GOT3 (cell line): Measurements from ENCODE around the gene CD79A.
"Not testable (repeated sequence)": the region's sequence is repeated elsewhere in the genome, so short reads cannot be mapped to it uniquely, and the experiment has no call there.

Experiments used
- DNase-seq: peaks from one replicate; lab custom pipeline; 2025; ENCODE audit warnings: mixed read lengths; lab: John Stamatoyannopoulos, UW

The CD79A gene

DNA sequence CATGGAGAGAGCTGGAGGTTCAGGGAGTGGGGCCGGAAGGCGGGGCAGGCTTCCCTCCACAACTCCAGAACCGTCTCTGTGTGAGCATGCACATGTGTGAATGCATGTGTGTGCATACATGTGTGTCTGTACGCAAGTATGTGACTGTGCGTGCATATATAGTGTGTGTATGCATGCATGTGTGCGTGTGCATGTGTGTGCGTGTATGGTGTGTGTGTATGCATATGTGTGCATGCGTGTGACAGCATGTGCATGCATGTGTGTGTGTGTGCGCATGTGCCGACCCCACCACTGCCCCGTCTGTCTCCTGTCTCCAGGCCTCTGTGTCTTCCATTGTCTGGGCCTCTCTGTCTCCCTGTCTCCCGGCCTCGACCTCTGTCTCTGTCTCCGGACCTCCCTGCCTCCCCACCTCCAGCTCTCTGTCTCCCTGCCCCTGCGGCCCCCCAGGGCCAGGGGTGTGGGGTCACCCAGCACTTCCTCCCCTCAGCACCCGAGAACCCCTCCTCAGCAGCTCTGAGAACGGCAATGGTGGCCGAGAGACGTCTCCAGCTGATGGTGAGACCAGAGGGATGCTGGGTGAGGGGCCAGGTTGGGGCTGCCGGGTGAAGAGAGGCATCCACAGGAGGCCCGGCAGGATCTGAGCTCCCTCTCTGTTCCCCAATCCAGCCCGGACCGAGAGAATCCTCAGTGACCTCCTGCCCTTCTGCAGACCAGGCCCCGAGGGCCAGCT lies 28.4 kb downstream of the CD79A start:
- DNase-seq: no peak

DNA sequence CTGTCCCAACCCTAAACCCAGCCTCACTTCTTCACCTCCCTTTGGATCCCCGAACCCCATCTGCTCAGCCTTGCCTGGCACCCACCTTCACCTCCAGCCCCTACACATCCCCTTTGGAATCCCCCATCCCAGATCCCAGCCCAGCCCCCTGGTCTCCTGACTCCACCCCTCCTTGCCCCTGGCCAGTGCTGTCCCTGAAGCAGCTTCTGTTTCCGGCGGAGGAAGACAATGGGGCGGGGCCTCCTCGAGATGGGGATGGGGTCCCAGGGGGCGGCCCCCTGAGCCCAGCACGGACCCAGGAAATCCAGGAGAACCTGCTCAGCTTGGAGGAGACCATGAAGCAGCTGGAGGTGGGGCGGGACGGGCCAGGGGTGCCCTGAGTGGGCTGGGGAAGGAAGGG lies 29.2 kb downstream of the CD79A start:
- DNase-seq: no peak

DNA sequence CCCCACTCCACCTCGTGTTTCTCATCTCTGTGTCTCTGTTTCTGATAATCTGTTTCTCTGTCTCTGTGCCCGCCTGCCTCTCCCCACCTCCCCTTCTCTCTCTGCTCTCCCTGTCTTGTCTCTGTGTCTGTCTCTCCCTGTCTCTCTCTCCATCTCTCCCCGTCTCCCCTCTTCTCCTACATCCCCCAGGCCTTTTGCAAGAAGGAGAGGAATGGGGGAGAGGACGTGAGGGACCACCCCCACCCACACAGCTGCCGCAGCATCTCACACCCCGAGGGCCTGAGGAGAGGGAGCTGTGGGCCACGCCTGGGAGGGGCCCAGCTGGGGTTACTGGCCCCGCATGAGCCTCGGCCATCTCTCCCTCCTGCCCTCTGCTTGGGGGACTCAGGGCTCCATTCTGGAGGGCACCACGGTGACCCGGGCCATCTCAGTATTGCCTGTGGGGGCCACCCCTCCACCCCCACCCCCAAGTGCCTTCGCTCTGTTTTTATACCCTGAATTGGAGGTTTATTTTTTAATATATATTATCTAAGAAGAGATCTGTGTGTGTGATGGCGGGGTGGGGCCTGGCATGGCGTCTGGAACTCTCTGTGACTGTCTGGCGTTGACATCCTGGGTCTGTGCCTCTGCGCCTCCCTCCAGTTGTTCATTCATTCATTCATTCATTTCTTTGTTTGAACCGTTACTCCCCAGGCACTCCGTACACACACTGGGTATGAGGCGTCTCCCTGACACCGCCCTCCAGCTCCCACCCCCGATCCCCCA lies 30.0 kb downstream of the CD79A start:
- DNase-seq: no peak

DNA sequence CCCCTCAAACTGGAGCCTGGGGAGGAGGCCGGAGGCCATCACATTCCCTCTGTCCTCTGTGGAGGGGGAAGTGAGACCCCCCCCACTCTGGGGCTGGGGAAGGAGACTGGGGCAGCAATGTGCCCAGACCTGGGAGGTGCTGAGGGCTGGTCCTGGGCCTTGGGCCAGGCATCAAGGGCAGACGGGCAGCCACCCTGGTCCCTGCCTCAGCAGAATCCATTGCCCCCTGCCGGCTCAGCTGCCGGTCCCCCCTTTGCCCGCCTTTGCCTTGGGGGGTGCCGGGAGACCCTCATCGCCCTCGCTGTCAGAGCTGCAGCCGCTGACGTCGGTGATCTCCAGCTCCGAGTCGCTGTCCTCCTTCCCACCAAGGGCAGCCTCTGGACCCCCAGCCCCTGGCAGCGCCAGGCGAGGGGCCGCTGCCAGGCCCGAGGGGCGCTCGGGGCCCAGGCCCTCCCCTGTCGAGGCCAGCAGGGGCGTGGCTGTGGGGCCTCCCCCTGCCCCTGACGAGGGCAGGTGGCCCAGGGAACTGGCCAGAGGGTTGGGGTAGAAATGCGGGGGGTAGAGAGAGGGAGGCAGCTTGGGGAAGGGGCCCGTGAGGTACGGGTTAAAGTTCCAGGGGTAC lies 31.0 kb downstream of the CD79A start:
- no peak for DNase-seq

DNA sequence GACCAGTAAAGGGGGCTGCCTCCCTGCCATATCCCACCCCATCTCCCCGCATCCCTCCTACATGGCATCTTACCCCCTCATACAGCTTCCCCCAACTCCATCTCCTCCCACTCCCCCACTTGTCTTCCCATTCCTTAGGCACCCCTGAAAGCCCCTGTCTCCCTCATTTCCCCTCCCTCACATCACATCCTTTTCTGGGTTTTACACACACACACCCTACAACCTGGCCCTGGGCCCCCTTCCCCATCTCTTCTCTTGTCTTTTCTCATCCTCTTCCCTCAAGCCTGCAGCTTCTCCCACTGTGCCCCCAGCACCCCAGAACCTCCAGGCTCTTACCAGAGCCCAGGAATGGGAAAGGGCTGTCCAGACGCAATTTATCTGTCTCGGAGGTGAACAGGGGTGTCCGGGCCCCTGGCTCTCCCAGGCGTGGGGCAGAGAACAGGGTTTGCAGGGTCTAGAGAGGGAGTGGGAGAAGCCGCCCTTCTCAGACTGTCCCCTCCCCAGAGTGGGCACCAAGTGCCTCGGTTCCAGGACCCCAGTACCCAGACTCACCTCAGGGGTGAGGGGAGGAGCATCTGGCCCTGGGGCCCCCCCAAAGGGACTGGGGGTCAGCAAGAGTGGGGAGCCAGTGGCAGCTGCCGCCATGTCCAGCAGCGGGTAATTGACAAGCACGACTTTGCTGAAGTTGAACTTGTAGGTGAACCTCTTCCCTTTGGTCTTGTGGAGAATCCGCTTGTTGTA lies 31.8 kb downstream of the CD79A start:
- DNase-seq: no peak

DNA sequence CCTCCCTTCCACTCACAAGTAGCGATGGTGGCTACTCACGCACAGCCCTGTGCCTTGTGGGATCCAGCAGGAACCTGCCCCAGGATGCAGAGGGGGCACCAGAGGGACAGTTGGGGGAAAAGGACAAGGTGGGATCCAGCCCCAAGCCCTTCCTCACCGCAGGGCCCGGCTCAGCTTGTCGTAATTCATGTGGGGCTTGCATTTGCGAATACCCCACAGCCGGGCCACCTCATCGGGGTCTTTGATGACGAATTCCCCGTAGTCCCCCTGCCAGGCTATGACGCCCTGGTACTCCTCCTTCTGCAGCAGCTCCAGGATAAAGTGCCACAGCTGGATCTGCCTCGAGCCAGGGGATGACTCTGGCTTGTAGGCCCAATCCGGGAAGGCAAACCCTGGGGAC lies 32.6 kb downstream of the CD79A start:
- no peak for DNase-seq

DNA sequence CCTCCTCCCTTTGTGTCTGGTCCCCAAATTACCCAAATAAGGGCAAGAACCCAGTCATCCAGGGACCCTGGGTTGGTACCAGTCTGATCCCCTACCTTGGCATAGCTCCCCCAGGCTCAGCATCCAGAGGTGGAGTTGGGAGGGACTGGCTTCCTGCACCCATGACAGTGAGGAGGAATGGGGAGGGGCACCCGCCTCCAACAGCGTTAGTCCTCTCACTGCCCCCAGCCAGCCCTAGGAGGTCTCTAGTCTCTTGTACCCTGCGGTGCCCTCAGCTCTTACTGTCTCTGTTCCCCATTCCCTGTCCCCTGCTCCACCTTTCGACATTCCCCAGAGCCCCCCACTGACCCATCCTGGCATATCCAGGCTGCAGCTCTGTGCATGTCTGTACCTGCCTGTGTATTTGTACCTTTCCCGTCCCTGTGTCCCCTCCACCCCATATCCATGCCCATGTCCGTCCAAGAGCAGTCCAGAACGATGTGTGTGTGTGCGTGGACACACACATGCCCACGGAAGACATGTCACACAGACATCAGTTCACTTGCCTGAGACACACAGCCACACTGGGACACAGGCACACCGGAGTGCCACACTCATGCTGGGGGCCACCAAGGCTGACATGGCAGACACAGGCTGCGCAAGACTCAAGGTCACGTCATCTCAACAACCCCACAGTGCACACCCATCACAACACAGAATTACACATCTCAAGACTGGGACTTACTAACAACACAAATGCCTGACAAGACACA lies 33.3 kb downstream of the CD79A start:
- no peak for DNase-seq

DNA sequence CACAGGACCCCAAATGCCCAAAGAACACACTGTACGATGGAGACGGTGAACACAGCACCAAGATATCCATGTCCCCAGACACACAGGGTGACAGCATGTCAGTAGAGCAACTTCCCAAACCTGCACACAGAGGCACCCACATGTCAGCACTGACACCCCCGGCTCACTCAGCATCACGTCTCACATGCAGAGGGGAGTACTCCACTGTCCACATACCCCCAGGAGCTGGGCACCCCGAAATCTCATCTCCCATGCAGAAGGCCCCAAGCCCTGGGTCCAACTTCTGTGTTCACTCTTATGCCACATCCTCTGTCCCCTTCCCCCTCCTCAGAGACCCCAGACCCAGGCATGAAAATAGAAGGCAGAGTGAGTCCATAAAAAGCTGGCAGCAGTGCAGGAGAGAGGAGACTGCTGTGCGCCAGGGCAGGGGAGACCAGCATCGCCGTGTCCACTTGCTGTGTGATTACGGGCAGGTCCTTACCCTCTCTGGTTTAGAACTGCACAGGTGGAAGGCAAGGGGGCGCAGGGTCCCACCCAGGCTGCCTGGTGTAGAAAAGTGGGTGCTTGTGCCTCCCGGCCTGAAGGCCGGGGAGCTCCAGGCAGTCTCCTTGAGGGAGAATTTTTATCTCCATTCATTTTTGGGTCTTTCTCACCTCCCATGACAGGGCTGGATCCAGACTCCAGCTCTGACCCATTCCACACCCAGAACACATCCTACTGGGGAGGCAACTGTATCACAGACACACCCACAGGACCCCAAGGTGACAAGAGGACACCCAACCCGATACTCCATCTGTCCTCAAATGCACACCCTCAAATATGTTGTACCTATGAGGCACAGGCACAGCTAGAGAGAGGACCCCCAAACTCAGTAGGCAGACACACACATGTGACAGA lies 34.2 kb downstream of the CD79A start:
- DNase-seq: no peak

DNA sequence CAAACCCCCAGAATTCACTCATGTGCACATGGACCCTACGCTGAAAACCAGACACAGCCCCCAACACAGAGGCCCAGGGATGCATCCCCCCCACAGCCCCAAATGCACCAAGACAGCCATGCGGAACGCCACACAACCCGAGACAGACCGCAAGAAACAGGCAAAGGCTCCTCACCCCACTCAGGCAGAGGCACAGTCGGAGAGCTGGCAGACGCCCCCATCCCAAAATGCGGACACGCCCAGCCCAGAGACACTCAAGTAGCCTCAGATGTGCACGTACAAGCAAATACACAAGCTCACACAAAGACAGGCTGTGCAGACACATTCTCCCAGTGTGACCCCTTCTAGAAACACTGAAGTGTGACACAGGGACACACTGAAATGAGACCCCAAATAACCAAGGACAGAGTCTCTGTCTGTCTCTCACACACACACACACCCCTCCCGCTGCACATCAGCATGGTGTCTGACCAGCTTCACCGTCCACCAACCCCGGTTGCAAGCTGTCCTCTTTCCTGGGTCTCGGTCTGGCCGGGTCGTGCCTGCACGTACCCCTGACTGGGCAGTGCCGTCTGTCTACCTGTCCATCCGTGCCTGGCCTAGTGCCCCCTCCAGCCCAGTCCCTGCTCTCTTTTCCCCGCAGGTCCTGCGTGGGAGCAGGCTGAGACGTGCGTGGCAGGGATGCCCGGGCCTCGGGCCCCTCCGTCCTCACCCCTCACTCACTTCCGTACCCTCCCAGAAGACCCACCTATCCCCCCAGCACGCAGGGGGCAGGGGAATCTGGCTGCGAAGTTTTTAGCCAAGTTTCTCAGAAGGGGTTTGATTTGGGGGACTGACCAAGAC lies 35.0 kb downstream of the CD79A start:
- DNase-seq: no peak

DNA sequence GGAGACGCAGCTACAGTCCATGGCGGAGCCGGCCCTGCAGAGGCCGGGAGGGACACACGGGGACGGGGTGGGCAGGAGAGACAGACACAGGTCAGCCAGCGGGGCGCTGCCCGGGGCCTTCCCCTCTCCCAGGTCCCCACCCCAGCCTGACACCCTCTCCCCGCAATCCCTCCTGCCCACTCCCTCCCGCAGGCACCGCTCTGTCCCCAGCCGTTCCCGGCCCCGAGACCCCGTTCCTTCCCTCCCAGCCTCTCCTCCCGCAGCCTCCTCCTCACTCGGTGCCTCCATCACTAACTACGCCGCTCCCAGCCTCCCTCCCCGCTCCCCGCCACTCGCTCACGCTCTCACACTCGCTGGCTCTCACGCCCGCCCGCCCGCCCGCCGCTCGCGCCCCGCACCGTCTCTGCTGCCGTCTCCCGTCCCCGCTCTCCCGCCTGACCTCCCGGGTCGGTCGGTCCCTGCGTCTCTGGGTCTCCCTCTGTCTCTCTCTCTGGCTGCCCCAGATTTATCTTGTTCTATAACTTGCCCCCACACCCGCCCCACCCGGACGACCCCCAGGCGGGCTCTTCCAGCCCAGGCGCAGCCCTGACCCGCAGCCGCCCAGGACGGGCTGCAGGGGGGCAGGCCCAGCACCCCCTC lies 35.9 kb downstream of the CD79A start:
- no peak for DNase-seq

DNA sequence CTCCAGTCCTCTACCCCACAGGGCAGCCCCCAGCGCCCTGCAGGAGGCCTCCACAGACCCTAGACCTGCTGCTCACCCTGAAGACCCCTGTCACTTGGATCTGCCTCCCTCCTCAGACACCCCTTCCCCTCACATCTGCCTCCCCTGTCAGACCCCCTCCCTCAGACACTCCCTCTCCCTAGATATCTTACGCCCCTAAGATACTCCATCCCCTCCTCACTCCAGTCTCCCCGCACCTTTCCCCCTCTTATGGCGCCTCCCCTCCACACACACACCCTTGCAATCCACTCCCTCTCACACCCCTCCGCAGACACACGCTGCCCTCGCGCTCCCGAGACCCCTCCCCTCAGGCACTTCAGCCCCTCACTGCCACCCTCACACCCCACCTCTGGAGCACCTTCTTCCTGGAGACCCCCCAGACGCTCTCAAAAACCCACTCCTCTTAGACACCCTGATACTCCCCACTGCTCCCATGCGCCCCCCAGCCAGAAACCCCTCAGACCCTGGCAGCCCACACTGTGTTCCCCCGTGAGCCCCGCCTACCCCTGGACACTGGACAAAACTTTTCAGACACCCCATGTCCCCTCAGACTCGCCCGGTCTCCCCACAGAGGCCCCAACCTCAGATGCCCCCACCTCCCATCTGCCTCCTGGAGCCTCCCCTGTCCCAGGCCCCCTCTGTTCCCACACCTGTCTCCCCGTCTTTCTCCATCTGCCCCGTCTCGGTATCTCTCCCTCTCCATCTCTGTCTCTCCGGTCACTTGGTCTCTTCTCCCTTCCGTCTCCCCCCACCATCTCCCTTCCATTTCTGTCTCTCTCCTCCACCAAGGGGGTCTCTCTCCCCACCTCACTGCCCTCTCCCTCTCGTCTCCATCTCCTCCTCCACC lies 36.7 kb downstream of the CD79A start:
- DNase-seq: no peak

DNA sequence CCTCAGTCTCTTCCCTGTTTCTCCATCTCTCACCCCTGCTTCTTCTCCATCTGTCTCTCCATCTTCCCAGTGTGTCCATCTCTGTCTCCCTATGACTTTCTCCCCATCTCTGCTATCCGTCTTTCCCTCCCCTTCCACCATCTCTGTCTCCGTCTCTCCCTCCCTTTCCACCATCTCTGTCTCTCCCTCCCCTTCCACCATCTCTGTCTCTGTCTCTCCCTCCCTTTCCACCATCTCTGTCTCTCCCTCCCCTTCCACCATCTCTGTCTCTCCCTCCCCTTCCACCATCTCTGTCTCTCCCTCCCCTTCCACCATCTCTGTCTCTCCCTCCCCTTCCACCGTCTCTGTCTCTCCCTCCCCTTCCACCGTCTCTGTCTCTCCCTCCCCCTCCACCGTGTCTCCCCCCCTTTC lies 37.4 kb downstream of the CD79A start:
- DNase-seq: not testable (repeated sequence)

DNA sequence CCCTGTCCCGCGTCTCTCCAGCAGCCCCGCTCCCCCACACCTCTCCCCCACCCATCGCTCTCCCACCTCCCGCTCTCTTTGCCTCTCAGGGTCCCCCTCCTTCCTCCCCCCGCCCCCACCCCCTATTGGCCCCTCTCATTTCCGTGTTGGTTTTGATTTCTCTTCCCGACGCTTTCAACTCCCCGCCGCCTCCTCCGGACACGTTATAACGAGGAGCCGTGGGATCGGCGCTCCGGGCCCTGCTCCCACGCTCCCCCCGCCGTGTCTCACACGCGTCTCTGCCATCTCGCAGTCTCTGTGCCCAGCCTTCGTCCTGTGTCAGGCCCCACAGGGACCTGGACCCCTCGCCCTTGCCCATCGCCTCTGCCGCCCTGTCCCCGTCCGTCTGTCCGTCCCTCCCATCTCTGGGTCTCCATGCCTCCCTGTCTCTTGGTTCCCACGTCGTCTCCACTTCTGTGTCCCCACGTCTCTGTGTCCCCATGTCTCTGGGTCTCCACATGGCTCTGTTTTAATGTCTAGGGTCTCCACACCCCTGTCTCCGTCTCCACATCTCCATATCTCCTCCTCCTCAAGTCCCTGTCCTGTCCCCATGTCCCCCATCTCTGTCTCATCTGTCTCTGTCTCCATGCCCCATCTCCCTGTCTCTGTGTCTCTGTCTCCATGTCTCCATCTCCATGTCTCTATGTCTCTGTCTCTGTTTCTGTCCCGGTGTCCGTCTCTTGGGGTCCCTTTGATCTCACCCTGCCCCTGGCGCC lies 38.1 kb downstream of the CD79A start:
- DNase-seq: no peak

DNA sequence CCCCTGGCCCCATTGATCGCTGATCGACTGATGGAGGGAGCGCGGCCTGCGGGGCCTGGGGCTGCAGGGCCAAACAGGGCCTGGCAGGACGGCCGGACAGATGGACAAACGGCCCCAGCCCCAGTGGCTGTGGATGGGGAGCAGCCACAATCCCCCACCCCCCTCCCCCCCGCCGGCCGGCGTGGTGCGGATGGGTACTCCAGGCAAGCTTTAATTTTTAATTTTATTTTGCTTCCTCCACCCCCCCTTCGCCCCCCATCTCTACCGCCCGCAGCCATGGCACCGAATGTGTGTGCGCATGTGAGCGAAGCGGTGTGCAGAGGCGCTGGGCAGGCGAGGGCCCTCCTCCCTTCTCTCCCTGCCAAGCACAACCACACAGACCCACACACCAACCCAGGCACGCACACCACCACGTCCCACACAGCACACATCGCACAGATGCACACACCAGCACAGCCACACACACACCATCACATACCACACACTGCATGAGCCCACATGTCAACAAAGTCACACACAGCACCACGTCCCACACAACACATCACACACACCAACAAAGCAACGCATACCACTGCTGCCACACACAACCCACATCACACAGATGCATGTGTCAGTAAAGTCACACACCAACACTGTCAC lies 38.8 kb downstream of the CD79A start:
- DNase-seq: no peak

DNA sequence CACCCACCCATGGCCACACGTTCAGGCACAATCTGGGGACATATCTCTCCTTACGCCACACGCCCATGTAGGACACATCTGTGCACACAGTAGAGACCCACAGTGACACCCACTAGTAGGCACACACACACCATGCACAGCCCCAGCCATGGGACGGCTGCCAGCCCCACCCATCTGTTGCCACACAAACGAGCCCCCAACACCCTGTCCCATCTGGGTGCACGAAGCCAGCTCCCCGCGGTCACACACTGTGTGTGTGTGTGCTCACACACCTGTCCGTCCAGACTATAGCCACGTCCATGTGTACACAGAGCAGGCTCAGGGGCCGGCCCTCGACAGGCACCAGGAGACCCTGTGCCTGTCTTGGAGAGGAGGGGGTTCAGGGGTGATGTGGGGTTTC lies 40.6 kb downstream of the CD79A start:
- no peak for DNase-seq

DNA sequence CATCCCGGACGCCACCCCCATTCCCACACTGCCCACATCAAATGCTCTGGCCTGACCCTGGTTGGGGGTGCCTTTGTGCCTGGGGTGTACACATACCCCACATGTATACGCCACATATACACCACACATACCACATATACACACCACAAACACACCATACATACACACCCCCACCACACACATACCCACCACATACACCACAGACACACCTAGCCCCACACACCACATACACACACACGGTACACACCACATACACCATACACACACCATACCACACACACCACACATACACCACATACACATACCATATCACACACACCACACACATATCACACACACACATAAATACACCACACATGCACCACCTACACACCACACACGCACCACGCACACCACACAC lies 41.0 kb downstream of the CD79A start:
- DNase-seq: no peak

DNA sequence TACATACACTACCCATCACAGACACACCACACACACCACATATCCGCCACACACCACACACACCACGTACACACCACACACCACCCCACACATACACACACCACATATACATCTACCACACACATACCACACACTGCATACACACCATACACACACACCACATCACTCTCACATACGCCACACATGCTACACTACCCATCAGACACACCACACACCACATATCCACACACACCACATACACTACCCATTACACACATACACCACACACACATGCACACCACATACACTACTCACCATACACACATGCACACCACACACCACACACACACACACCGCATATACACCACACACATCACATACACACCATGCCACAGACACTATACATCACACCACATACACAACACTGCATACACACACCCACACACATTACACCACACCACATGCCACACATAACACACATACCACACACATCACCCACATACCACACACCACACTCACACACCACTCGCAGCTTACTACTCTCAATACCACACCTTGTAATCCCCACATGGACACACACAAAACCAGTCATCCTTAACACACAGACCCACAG lies 41.7 kb downstream of the CD79A start:
- DNase-seq: no peak
